Measurements from ENCODE around the gene PAPPA2.

PAPPA2 gene

DNA sequence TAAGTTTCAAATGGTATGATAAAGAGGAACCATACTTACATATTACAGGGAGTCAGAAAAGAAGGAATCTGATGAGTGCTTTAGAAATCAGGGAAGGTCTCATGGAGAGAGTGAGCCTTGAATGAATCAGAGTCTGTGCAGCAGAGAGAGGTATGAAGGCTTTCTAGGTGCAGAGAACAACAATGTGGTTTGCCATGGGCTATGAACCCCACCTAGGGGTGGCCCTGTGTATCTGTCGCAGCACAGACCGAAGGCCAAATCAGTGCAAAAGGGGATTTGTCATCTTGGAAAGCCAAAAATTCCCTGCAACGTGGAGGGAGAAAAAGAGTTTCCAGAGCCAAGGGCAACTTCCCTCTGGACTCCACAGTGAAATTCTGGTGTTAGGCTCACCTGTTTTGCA lies 3.5 kb downstream of the PAPPA2 start:
- H3K4me1 ChIP-seq (ENCODE audit: insufficient read depth, low read length, severe bottlenecking): no peaks in the 10 kb centered on the region
- no peaks in the 10 kb centered on the region for H3F3A ChIP-seq (ENCODE audit: insufficient read depth, low read length)
- H4K20me1 ChIP-seq (ENCODE audit: insufficient read depth, low read length): no peaks in the 10 kb centered on the region
- H3K27me3 ChIP-seq (ENCODE audit: insufficient read depth, low read length): no peaks in the 10 kb centered on the region
- no peaks in the 10 kb centered on the region for H3K79me2 ChIP-seq (ENCODE audit: insufficient read depth, low read length)
- no peaks in the 10 kb centered on the region for H3K9me2 ChIP-seq (ENCODE audit: low read depth, low read length)
- no peak overlapping the region for H3K4me3 ChIP-seq (ENCODE audit: low read depth, low read length, poor library complexity, severe bottlenecking)
- no peak for TF ChIP-seq EZH2 (IDR thresholded peaks at IDR 0.05; ENCODE audit: borderline replicate concordance, low read length)
- TF ChIP-seq CTCF (IDR thresholded peaks at IDR 0.05; ENCODE audit: low read length): peak; percentile 57
- H3K27ac ChIP-seq (ENCODE audit: low read depth, low read length, poor library complexity, severe bottlenecking): no peak overlapping the region
- no peaks in the 10 kb centered on the region for H3K9me3 ChIP-seq (ENCODE audit: low read length)
- no peak overlapping the region for H3K9ac ChIP-seq (ENCODE audit: low read length)
- no peak overlapping the region for H3K4me2 ChIP-seq (ENCODE audit: low read length)
- H2AFZ ChIP-seq (ENCODE audit: low read length): no peak overlapping the region
- H3K36me3 ChIP-seq (ENCODE audit: insufficient read depth, low read length): no peaks in the 10 kb centered on the region

- H3K27me3 ChIP-seq (ENCODE audit: insufficient read depth, low read length): no peaks in the 10 kb centered on the region
- no peaks in the 10 kb centered on the region for H3K9me3 ChIP-seq (ENCODE audit: low read length)
- no peaks in the 10 kb centered on the region for H3K4me1 ChIP-seq (ENCODE audit: insufficient read depth, low read length, severe bottlenecking)
- H3F3A ChIP-seq (ENCODE audit: insufficient read depth, low read length): no peaks in the 10 kb centered on the region
- H4K20me1 ChIP-seq (ENCODE audit: insufficient read depth, low read length): no peaks in the 10 kb centered on the region
- H3K9ac ChIP-seq (ENCODE audit: low read length): no peak overlapping the region
- H3K4me2 ChIP-seq (ENCODE audit: low read length): no peak overlapping the region
- H3K9me2 ChIP-seq (ENCODE audit: low read depth, low read length): no peaks in the 10 kb centered on the region
- H3K79me2 ChIP-seq (ENCODE audit: insufficient read depth, low read length): no peaks in the 10 kb centered on the region
- TF ChIP-seq EZH2 (IDR thresholded peaks at IDR 0.05; ENCODE audit: borderline replicate concordance, low read length): no peak
- no peak for TF ChIP-seq CTCF (IDR thresholded peaks at IDR 0.05; ENCODE audit: low read length)
- no peaks in the 10 kb centered on the region for H3K36me3 ChIP-seq (ENCODE audit: insufficient read depth, low read length)
- no peak overlapping the region for H3K4me3 ChIP-seq (ENCODE audit: low read depth, low read length, poor library complexity, severe bottlenecking)
- no peak overlapping the region for H2AFZ ChIP-seq (ENCODE audit: low read length)
- H3K27ac ChIP-seq (ENCODE audit: low read depth, low read length, poor library complexity, severe bottlenecking): no peak overlapping the region
Observed at GRCh38 chr1:176469450-176470010, 6.6 kb downstream of the PAPPA2 start.

- no peaks in the 10 kb centered on the region for H3K79me2 ChIP-seq (ENCODE audit: insufficient read depth, low read length)
- H3K27ac ChIP-seq (ENCODE audit: low read depth, low read length, poor library complexity, severe bottlenecking): no peak overlapping the region
- H3K9me2 ChIP-seq (ENCODE audit: low read depth, low read length): no peaks in the 10 kb centered on the region
- H4K20me1 ChIP-seq (ENCODE audit: insufficient read depth, low read length): no peaks in the 10 kb centered on the region
- TF ChIP-seq EZH2 (IDR thresholded peaks at IDR 0.05; ENCODE audit: borderline replicate concordance, low read length) (no peak), CTCF (IDR thresholded peaks at IDR 0.05; ENCODE audit: low read length) (no peak)
- no peaks in the 10 kb centered on the region for H3K9me3 ChIP-seq (ENCODE audit: low read length)
- H3K9ac ChIP-seq (ENCODE audit: low read length): no peak overlapping the region
- no peaks in the 10 kb centered on the region for H3K4me1 ChIP-seq (ENCODE audit: insufficient read depth, low read length, severe bottlenecking)
- no peaks in the 10 kb centered on the region for H3K36me3 ChIP-seq (ENCODE audit: insufficient read depth, low read length)
- H3K4me2 ChIP-seq (ENCODE audit: low read length): no peak overlapping the region
- H3K4me3 ChIP-seq (ENCODE audit: low read depth, low read length, poor library complexity, severe bottlenecking): no peak overlapping the region
- H3F3A ChIP-seq (ENCODE audit: insufficient read depth, low read length): no peaks in the 10 kb centered on the region
- H3K27me3 ChIP-seq (ENCODE audit: insufficient read depth, low read length): no peaks in the 10 kb centered on the region
- no peak overlapping the region for H2AFZ ChIP-seq (ENCODE audit: low read length)
Observed at GRCh38 chr1:176471338-176472121, 8.6 kb downstream of the PAPPA2 start.
